Endothelial cell of umbilical vein (primary cell): ENCODE measurements around the gene RNF224. TPM values are rescaled to one million over a fixed set of nuclear protein-coding genes. Genes with fewer than 3 reads are reported as not detected.

Experiments
- BruUV-seq: library from RNA; stranded (reverse); fragments of 400-500 nt; replicated peaks from 2 replicates; lab custom pipeline; 2021; lab: Mats Ljungman, UMichigan
- CTCF ChIA-PET: fragments of 300-600, 350-600 bp; sonication (Branson Sonifier 250); formaldehyde crosslinking; loops from one replicate; lab custom pipeline; 2021; ENCODE audit warnings: antibody characterized with exemption, inconsistent platforms; lab: Charles Lee
- POLR2A ChIA-PET: fragments of 300-600, 350-600 bp; sonication (Branson Sonifier 250); formaldehyde crosslinking; loops from one replicate; lab custom pipeline; 2021; ENCODE audit warnings: antibody characterized with exemption, inconsistent platforms; lab: Charles Lee
- DNase-seq: peaks from one replicate; pipeline ENCODE4 v3.0.0-alpha.2; 2011; ENCODE audit warnings: low read depth, low spot score
- FAIRE-seq: peaks from 2 replicates; lab custom pipeline; 2011; peaks lifted over from hg19 to GRCh38; lab: Jason Lieb, UNC
- H2AFZ ChIP-seq: 2 replicates; pipeline ENCODE4 v1.6.0; 2012; ENCODE audit warnings: low read depth, low read length, control low read depth, inconsistent platforms
- H3K27ac ChIP-seq: 2 replicates; pipeline ENCODE4 v1.5.1; 2011; ENCODE audit warnings: low read depth, mild to moderate bottlenecking, control low read depth, low read length, moderate library complexity; ENCODE audit not compliant: insufficient read depth
- H3K27me3 ChIP-seq, 2 experiments: 2 replicates each; pipeline versions ENCODE4 v1.6.0 to v1.6.1; 2011; ENCODE audit warnings: low read length in 2 of 2, mixed read lengths in 1 of 2; ENCODE audit not compliant: control insufficient read depth in 2 of 2, insufficient read depth in 2 of 2
- H3K36me3 ChIP-seq, 2 experiments: 2 replicates in 1 of 2; 3 replicates in 1 of 2; pipeline ENCODE4 v1.5.1; 2011; ENCODE audit warnings: low read length in 2 of 2, mild to moderate bottlenecking in 1 of 2, moderate library complexity in 1 of 2; ENCODE audit not compliant: control insufficient read depth in 2 of 2, insufficient read depth in 2 of 2; ENCODE audit errors: extremely low read depth in 1 of 2
- H3K4me1 ChIP-seq: 3 replicates; pipeline ENCODE4 v1.5.1; 2011; ENCODE audit warnings: mild to moderate bottlenecking, low read length; ENCODE audit not compliant: control insufficient read depth, insufficient read depth; ENCODE audit errors: extremely low read depth
- H3K4me2 ChIP-seq: 2 replicates; pipeline ENCODE4 v1.6.1; 2011; ENCODE audit warnings: low read length, control low read depth, mixed read lengths; ENCODE audit not compliant: insufficient read depth
- H3K4me3 ChIP-seq, 3 experiments: fragments of 200-600 bp in 1 of 3; sonication (generic), shearing (Covaris generic) in 1 of 3; replicated peaks in 1 of 3; 2 replicates each; pipeline ENCODE4 v1.5.1; 2011 to 2016; ENCODE audit warnings: control low read depth in 3 of 3, low read length in 3 of 3, mild to moderate bottlenecking in 2 of 3, inconsistent platforms in 1 of 3, low read depth in 1 of 3, moderate library complexity in 1 of 3; ENCODE audit not compliant: insufficient read depth in 1 of 3
- H3K79me2 ChIP-seq: 2 replicates; pipeline ENCODE4 v1.6.0; 2012; ENCODE audit warnings: low read length, inconsistent platforms; ENCODE audit not compliant: control insufficient read depth, insufficient read depth
- H3K9ac ChIP-seq: replicated peaks from 2 replicates; pipeline ENCODE3; 2011; ENCODE audit warnings: low read length, control low read depth; ENCODE audit not compliant: insufficient read depth; ENCODE audit errors: extremely low read depth
- H3K9me1 ChIP-seq: replicated peaks from 3 replicates; pipeline ENCODE4 v1.6.0; 2011; ENCODE audit warnings: mild to moderate bottlenecking, low read length; ENCODE audit not compliant: control insufficient read depth, insufficient read depth; ENCODE audit errors: extremely low read depth
- H3K9me3 ChIP-seq: replicated peaks from 2 replicates; pipeline ENCODE4 v1.5.1; 2012; ENCODE audit warnings: low read length, inconsistent platforms; ENCODE audit not compliant: control insufficient read depth, insufficient read depth
- H4K20me1 ChIP-seq: replicated peaks from 2 replicates; pipeline ENCODE3; 2011; ENCODE audit warnings: mild to moderate bottlenecking, low read length; ENCODE audit not compliant: control insufficient read depth, insufficient read depth; ENCODE audit errors: extremely low read depth
- EZH2 ChIP-seq: IDR thresholded peaks from 2 replicates; pipeline ENCODE4 v1.6.1; 2012; ENCODE audit warnings: borderline replicate concordance, low read depth, mild to moderate bottlenecking, moderate library complexity, low read length, inconsistent platforms; ENCODE audit not compliant: severe bottlenecking
- FOS ChIP-seq: IDR thresholded peaks from 2 replicates; pipeline ENCODE4 v1.6.1; 2011; ENCODE audit warnings: mild to moderate bottlenecking, low read length, moderate library complexity, borderline replicate concordance; ENCODE audit not compliant: insufficient read depth
- GATA2 ChIP-seq: IDR thresholded peaks from 2 replicates; pipeline ENCODE4 v1.7.0; 2011; ENCODE audit warnings: low read depth, mild to moderate bottlenecking, moderate library complexity, mixed read lengths, low read length; ENCODE audit not compliant: insufficient read length, insufficient read depth
- JUN ChIP-seq: IDR thresholded peaks from 2 replicates; pipeline ENCODE4 v1.6.1; 2011; ENCODE audit warnings: borderline replicate concordance, low read depth; ENCODE audit not compliant: insufficient read length, insufficient read depth
- MYC ChIP-seq: IDR thresholded peaks from one replicate; pipeline ENCODE4 v1.6.1; 2011; ENCODE audit warnings: mild to moderate bottlenecking, low read depth, low read length
- POLR2A ChIP-seq: IDR thresholded peaks from 2 replicates; pipeline ENCODE4 v1.6.1; 2012; ENCODE audit warnings: low read depth, mild to moderate bottlenecking, control low read depth, low read length
- POLR2AphosphoS5 ChIP-seq: IDR thresholded peaks from 2 replicates; pipeline ENCODE4 v1.6.1; 2012; ENCODE audit warnings: low read depth, mild to moderate bottlenecking, control low read depth, low read length, moderate library complexity; ENCODE audit not compliant: insufficient read depth
- dilution Hi-C: fragments of 300-500 bp; cut with MboI; formaldehyde crosslinking; loops from one replicate; pipeline ENCODE4 v1.15.0; 2019; ENCODE audit warnings: low sequenced_read_pairs; ENCODE audit not compliant: extremely low pct_ligation_motif_present
- intact Hi-C: fragments of 100-400 bp; cut with micrococcal nuclease; formaldehyde crosslinking; loops from one replicate; pipeline ENCODE4 v1.10.0; 2022
- polyA plus RNA-seq, 4 experiments: library from polyadenylated mRNA; depleted of rRNA in 3 of 4; stranded (reverse) in 3 of 4; unstranded in 1 of 4; fragments of >200 nt; gene quantifications; 2 replicates each; pipeline versions ENCODE4 v1.2.1 to v1.2.3, GENCODE V29; 2011 to 2012; ENCODE audit warnings: missing spikeins in 1 of 4
- total RNA-seq: library from RNA; stranded (reverse); gene quantifications from 2 replicates; pipeline ENCODE4 v1.2.3, GENCODE V29; 2021
- TF ChIP-seq, protein P1 (sequence below): IDR thresholded peaks from 2 replicates; pipeline ENCODE4 v1.6.1; 2011; ENCODE audit not compliant: insufficient read depth, insufficient read length
- TF ChIP-seq, protein P2 (sequence below), 2 donors: IDR thresholded peaks; 1 replicate in 1 of 2; 2 replicates in 1 of 2; pipeline ENCODE4 v1.5.1; 2011; ENCODE audit warnings: low read length in 2 of 2, mild to moderate bottlenecking in 2 of 2, moderate library complexity in 2 of 2, control low read depth in 1 of 2, inconsistent platforms in 1 of 2, low read depth in 1 of 2; ENCODE audit not compliant: insufficient read depth in 1 of 2; ENCODE audit errors: extremely low read depth in 1 of 2

The RNF224 gene
- total and polyA plus RNA-seq, 2 donors (not counting 3 experiments of a cell fraction or from before 2014, with no cell fraction given): not detected

DNA sequence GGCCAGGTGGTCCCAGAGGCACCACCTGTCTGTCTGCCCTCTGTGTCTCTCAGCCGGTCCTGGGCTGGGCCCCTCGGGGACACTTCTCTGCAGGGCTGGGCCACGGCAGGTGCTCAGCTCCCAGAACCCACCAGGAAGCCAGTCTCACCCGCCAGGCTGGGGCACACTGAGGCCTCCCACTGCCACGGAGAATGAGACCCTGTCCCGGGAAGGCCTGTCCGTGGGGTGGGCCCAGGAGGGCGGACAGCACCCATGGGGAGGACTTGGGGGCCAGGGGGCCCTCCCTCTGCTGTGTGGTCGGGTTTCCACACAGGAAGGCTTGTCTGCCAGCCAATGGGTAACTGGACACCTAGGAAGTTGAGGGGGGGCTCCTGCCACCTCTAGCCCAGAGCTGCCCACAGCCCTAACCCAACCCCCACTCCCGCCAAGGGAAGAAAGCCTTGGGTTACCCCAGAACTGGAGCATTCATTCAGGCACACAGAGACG lies 9.7 kb downstream of the RNF224 start:
- no peak for DNase-seq
- H3K9me3 ChIP-seq: no peaks in the 10 kb centered on the region
- H3K4me3 ChIP-seq: no peak overlapping the region
- H3K9ac ChIP-seq: no peak overlapping the region
- no peaks in the 10 kb centered on the region for H3K36me3 ChIP-seq
- POLR2A ChIA-PET: no interaction called here
- H3K4me2 ChIP-seq: no peak overlapping the region
- no peak overlapping the region for H2AFZ ChIP-seq
- no peaks in the 10 kb centered on the region for H3K9me1 ChIP-seq
- H3K27ac ChIP-seq: no peak overlapping the region
- H4K20me1 ChIP-seq: no peaks in the 10 kb centered on the region
- H3K79me2 ChIP-seq: peaks cover 9% of the 10 kb centered on the region
- no TSS peak for BruUV-seq
- H3K27me3 ChIP-seq: no peaks in the 10 kb centered on the region
- CTCF ChIA-PET: interaction anchor here (0.6 to 2.5 kb wide), 66 partner anchors 8 to 459 kb away, joined by 3 to 63 read pairs (median 4); partner anchors contain the start of genes CYSRT1, MAN1B1, NDOR1 and NELFB
- intact Hi-C loops: loop anchor here (1.0 to 5.0 kb wide), 3 partner anchors 14 to 450 kb away; partner anchors contain the start of gene RNF208
- TF ChIP-seq, protein P1, sequence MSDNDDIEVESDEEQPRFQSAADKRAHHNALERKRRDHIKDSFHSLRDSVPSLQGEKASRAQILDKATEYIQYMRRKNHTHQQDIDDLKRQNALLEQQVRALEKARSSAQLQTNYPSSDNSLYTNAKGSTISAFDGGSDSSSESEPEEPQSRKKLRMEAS: no peak
- TF ChIP-seq JUN (no peak), EZH2 (no peak), FOS (no peak), POLR2A (no peak), MYC (no peak), POLR2AphosphoS5 (no peak), GATA2 (no peak)
- TF ChIP-seq, protein P2, sequence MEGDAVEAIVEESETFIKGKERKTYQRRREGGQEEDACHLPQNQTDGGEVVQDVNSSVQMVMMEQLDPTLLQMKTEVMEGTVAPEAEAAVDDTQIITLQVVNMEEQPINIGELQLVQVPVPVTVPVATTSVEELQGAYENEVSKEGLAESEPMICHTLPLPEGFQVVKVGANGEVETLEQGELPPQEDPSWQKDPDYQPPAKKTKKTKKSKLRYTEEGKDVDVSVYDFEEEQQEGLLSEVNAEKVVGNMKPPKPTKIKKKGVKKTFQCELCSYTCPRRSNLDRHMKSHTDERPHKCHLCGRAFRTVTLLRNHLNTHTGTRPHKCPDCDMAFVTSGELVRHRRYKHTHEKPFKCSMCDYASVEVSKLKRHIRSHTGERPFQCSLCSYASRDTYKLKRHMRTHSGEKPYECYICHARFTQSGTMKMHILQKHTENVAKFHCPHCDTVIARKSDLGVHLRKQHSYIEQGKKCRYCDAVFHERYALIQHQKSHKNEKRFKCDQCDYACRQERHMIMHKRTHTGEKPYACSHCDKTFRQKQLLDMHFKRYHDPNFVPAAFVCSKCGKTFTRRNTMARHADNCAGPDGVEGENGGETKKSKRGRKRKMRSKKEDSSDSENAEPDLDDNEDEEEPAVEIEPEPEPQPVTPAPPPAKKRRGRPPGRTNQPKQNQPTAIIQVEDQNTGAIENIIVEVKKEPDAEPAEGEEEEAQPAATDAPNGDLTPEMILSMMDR (IDR thresholded peaks at IDR 0.05; ENCODE audit: extremely low read depth in 1 of 2, insufficient read depth in 1 of 2, low read depth in 1 of 2, low read length in 2 of 2): no peak
- no peak for FAIRE-seq
- H3K4me1 ChIP-seq: no peaks in the 10 kb centered on the region
- dilution Hi-C loops: no loop called here
